GM19468 (cell line): ENCODE data around the gene BAIAP2L2.
"Not testable (repeated sequence)": the region's sequence is repeated elsewhere in the genome, so short reads cannot be mapped to it uniquely, and the experiment has no call there.

Experiments
- ATAC-seq: cut with Tn5 transposase; IDR thresholded peaks from one replicate; pipeline ENCODE4 v1.9.1; 2021; ENCODE audit warnings: mild to moderate bottlenecking, moderate library complexity, moderate number of reproducible peaks; ENCODE audit not compliant: unreplicated experiment; ENCODE audit errors: extremely low read depth

The BAIAP2L2 gene

DNA sequence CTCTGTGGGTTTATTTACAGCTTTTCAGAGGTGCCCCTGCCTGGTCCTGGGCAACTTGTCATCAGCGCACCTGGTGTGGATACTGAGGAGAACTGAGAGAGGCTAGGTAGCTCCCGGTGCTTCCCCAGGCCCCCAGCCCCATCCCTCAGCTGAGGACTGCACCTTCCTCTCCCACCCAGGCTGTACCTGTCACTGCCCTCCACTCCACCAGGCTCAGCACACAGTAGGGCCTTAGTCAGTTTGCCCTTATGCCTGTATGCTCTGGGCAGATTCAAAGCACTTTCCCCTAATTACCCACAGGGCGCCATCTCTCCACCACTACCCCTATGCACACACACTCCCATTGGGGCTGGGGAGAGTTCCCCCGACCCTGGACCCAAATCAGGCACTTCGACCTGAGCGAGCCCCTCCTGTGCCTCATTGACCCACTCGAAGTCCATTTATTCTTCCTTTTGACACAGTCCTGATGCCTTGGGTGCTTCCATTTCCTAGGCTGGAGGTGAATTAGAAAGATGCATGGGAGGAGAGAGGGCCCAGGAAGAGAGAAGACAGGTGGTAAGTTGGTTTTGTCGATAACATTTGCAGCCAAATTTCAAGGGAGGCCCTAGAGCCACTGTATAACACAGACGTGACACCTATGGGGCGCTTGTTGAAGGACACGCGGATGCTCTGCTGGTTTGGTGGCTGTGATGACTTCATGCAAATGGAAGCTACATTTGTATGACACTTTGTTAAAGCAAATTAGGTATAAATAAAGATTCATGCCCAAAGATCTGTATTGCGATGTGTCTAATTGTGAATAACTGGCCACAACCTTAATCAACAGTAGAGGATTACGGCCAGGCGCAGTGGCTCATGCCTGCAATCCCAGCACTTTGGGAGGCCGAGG is 67.1 kb downstream of the BAIAP2L2 start:
- no peak for ATAC-seq

DNA sequence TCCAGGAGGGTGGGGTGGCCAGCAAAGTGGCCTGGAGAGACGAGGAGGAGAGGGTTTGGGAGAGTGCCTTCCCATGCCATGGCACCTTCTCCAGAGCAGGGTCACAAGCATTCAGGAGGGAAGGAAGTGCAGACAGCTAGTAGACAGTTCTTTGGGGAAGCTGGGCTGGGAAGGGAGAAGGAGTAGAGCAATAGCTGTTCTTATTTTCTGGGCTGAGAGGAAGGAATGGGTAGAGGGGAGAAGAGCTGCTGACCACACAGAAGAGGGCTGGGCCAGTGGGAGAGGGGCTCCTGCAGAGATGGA is 68.0 kb downstream of the BAIAP2L2 start:
- ATAC-seq = no peak

DNA sequence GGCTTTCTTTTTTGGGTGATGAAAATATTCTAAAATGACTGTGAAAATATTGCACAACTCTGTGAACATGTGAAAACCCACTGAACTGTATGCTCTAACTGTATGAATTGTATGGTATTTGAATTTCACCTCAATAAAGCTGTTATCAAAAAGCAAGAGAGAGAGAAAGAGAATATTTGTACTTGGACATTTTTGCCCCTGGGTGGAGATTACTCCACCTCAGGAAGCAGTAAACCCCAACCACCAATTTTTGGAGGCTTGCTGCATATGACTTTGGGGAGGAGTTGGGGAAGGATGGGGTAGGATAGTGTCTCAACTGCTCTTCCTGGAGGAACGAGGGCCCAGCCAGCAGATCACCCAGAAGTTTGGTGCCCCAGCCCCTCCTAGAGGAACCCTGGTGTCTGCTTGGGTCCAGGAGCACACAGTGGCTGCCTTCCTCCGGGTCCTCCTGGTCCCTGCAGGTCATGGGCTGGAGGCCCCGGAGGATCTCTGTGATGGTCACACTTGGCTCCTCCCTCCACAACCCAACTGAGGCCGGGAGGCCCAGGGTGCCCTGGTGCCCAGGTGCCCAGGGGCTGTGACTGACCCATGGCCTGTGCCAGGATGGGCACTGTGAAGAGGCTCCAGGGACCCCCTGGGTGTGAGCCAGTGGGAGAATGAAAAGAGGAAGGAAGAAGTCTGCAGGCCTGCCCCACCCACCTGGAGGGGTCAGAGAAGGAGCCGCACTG is 68.6 kb downstream of the BAIAP2L2 start:
- ATAC-seq = no peak

GRCh38 chr22:38040953-38041759 is 69.3 kb downstream of the BAIAP2L2 start:
- ATAC-seq = no peak

DNA sequence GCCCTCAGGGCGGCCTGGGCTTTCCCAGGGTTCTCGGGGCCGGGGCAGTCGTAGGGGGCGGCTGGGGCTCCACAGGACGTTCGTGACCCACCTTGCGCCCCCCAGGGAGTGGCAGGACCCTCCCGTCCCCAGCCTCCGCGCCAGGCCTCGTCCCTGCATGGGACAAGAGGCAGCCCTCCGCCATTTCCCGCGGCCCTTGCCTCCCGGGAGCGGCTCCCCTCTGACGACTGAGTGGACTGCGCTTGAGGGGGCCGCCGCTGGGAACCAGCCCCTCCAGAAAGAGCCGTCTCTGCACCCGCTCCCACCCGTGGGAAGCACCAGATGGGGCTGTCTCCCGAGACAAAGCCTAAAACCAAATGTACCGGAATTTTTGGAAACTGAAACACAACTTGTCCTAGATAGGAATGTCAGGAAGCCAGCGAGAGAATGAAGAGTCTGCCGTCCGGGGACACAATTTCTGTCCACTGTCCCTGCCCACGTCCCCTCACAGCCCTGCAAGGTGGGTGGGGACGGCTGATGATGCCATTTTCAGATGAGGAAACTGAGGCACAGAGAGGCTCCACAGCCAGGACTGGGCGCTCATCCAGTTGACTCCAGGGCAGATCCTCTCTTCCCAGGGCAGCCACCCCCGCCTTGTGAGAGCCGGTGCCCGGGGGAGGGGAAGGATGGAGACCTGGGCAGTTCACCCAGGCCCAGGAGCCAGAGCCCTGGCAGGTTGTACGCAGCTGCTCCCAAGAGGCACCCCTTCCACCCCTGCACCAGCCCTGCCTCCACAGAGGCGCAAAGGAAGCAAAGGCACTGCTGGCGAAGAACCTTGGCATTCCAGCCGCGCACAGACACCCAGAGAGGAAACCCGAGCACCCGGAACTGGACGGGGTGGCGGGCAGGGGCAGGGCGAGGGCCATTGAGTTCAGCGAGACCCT is 71.3 kb downstream of the BAIAP2L2 start:
- no peak for ATAC-seq

- ATAC-seq = no peak
Observed at GRCh38 chr22:38038426-38038825, 72.1 kb downstream of the BAIAP2L2 start.

- ATAC-seq = not testable (repeated sequence)
Observed at GRCh38 chr22:38037367-38038150, 72.9 kb downstream of the BAIAP2L2 start.

DNA sequence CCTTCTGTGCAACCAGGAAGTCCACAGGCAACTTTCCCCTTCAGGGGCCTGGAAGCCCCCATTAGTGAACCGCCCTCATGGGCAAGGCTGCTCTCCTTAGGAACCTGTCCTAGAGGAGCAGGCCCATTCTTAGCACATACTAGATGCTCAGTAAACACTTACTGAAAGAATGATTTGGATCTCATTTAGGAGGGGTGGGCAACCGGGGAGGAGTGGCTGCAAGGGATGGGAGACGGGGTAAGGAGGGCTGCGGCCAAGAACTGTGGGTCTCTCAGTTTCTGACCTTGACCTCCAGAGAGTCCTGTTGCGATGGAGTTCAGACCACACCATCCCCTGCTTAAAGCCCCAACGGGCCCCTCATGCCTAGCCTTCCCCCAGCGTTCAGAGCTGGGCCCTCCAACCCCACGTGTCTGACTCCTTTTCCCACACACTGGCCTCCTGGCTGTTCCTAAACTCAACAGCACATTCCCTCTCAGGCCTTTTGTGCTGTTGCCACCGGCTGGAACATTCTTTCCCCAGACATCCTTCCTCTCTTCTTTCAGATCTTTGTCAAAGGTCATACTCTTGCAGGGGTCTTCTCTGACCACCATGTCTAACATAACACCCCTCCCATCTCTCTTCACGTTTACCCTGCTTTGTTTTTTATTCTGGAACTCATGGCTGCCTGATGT is 74.0 kb downstream of the BAIAP2L2 start:
- no peak for ATAC-seq

DNA sequence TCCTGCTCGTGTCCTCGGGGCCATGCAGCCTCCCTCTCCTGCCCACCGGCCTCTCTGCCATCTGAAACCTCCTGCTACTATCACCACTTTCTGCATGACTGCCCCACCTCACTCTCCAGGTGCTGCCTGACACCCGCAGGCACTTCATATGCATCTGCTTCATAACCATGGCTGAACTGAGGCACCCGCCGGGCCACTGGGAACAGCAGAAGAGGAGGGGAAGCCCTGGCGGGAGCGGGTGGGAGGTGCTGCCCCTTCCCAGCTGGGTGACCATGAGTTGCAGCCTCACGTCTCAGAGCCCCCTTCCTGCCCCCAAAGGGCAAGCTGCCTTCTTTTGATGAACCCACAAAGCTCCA is 75.0 kb downstream of the BAIAP2L2 start:
- no peak for ATAC-seq
